ENCODE results near the gene HABP2. TPM values are rescaled to one million over a fixed set of nuclear protein-coding genes. Genes with fewer than 3 reads are reported as not detected.

Gene HABP2
- polyA plus RNA-seq, 1 of the 3 experiments (the other 2 are of a cell fraction), result not detected

DNA sequence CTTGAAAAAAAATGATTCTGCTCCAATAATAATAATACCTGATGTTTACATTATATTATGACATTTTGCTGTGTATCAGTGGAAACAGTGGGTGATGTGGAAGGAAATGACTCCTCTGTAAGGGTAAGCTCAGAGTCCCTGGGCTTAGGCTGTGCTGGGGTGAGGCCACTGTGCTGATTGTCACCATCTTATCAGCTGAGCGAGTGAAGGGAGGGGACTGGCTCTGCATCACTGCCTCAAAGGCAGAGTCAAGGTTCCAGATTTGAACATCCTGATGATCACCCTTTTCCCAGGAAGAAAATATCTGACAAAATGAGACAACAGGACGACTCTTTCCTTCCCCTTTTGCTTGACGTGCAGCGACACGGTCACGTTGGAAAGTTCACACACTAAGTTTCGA, 24.0 kb upstream of the HABP2 start:
- POLR2A ChIA-PET, result no interaction called here
- Histone ChIP-seq H3K36me3 (replicated peaks in 1 of 2; ENCODE audit: control insufficient read depth in 1 of 2, insufficient read depth in 2 of 2, low read length in 1 of 2) (no peaks in the 10 kb centered on the region), H3K9me3 (no peaks in the 10 kb centered on the region), H3K9ac (no peak overlapping the region), H3K4me2 (no peak overlapping the region), H3K9me2 (no peaks in the 10 kb centered on the region), H3K27me3 (ENCODE audit: insufficient read depth) (no peaks in the 10 kb centered on the region), H2AFZ (ENCODE audit: low read depth) (no peak overlapping the region), H3K27ac (ENCODE audit: low read depth in 2 of 2, low read length in 1 of 2) (no peak overlapping the region), H3K4me1 (ENCODE audit: control insufficient read depth in 1 of 2, insufficient read depth in 2 of 2, low read depth in 1 of 2, low read length in 1 of 2) (peaks cover 0 to 13% of the 10 kb centered on the region in 2 experiments; a peak in 2 of 4 replicates), H4K20me1 (ENCODE audit: insufficient read depth) (no peaks in the 10 kb centered on the region), H3K4me3 (ENCODE audit: low read depth in 2 of 2, low read length in 1 of 2) (no peak overlapping the region), H3F3A (replicated peaks; ENCODE audit: insufficient read depth) (no peaks in the 10 kb centered on the region), H3K79me2 (ENCODE audit: insufficient read depth) (no peaks in the 10 kb centered on the region)
- TF ChIP-seq NRF1 (IDR thresholded peaks at IDR 0.05; ENCODE audit: low read depth, low read length) (no peak), MEF2A (IDR thresholded peaks at IDR 0.05; ENCODE audit: borderline replicate concordance, low read depth) (no peak), TAF1 (IDR thresholded peaks at IDR 0.05; ENCODE audit: borderline replicate concordance, low read depth, low read length) (no peak), GATA2 (CRISPR knock-in tag; IDR thresholded peaks at IDR 0.05) (no peak), EP300 (IDR thresholded peaks at IDR 0.05; ENCODE audit: borderline replicate concordance in 1 of 2, low read depth in 1 of 2, low read length in 1 of 2) (no peak)
- TF ChIP-seq, protein P1, sequence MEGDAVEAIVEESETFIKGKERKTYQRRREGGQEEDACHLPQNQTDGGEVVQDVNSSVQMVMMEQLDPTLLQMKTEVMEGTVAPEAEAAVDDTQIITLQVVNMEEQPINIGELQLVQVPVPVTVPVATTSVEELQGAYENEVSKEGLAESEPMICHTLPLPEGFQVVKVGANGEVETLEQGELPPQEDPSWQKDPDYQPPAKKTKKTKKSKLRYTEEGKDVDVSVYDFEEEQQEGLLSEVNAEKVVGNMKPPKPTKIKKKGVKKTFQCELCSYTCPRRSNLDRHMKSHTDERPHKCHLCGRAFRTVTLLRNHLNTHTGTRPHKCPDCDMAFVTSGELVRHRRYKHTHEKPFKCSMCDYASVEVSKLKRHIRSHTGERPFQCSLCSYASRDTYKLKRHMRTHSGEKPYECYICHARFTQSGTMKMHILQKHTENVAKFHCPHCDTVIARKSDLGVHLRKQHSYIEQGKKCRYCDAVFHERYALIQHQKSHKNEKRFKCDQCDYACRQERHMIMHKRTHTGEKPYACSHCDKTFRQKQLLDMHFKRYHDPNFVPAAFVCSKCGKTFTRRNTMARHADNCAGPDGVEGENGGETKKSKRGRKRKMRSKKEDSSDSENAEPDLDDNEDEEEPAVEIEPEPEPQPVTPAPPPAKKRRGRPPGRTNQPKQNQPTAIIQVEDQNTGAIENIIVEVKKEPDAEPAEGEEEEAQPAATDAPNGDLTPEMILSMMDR (IDR thresholded peaks at IDR 0.05), result no peak
- TF ChIP-seq, protein P2, sequence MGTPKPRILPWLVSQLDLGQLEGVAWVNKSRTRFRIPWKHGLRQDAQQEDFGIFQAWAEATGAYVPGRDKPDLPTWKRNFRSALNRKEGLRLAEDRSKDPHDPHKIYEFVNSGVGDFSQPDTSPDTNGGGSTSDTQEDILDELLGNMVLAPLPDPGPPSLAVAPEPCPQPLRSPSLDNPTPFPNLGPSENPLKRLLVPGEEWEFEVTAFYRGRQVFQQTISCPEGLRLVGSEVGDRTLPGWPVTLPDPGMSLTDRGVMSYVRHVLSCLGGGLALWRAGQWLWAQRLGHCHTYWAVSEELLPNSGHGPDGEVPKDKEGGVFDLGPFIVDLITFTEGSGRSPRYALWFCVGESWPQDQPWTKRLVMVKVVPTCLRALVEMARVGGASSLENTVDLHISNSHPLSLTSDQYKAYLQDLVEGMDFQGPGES (IDR thresholded peaks at IDR 0.05; ENCODE audit: low read depth, low read length), result no peak
- TF ChIP-seq, protein P3, sequence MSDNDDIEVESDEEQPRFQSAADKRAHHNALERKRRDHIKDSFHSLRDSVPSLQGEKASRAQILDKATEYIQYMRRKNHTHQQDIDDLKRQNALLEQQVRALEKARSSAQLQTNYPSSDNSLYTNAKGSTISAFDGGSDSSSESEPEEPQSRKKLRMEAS (IDR thresholded peaks at IDR 0.05; ENCODE audit: low read depth), result no peak
- CTCF ChIA-PET, result interaction anchor here (2.6 kb wide), 1 partner anchor 8 kb away, joined by 15 read pairs; no protein-coding TSS in a partner anchor
- DNase-seq, result no peak
- WGBS (ENCODE audit: low lambda C conversion rate), result 84% methylated on average over 7 of the region's 7 CpGs

DNA sequence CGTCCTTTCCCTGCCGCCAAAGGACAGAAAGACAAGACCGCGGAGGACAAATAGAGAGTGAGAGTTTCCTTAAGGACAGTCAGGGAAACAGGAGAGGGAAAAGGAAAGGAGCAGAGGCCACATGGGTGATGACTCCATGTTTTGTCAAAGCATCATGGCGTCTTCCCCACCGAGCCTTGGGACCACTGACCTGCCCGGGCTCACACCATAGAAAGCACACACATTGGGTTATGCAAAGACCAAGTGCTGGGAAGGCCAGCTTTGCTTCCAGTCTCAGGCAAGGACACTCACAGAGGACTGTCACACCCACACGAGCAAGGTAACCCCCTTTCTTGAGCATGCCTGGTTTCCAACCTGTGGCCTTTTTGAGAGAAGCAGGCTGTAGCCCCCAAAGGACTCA, 23.3 kb upstream of the HABP2 start:
- peaks cover 0 to 13% of the 10 kb centered on the region in 2 experiments; a peak in 2 of 4 replicates for H3K4me1 ChIP-seq (ENCODE audit: control insufficient read depth in 1 of 2, insufficient read depth in 2 of 2, low read depth in 1 of 2, low read length in 1 of 2)
- no peak overlapping the region for H3K4me3 ChIP-seq (ENCODE audit: low read depth in 2 of 2, low read length in 1 of 2)
- H3K79me2 ChIP-seq (ENCODE audit: insufficient read depth), result no peaks in the 10 kb centered on the region
- DNase-seq, result no peak
- TF ChIP-seq NFIC (IDR thresholded peaks at IDR 0.05; ENCODE audit: borderline replicate concordance) (no peak), SIN3A (IDR thresholded peaks at IDR 0.05; ENCODE audit: borderline replicate concordance, low read depth, low read length) (no peak), ELF1 (IDR thresholded peaks at IDR 0.05) (no peak), TEAD4 (IDR thresholded peaks at IDR 0.05; ENCODE audit: borderline replicate concordance, insufficient read depth) (no peak), SMC3 (IDR thresholded peaks at IDR 0.05; ENCODE audit: low read depth, low read length) (no peak), FOXM1 (IDR thresholded peaks at IDR 0.05; ENCODE audit: low read depth) (no peak), TCF12 (IDR thresholded peaks at IDR 0.05) (no peak), MEF2A (IDR thresholded peaks at IDR 0.05; ENCODE audit: borderline replicate concordance, low read depth) (no peak), FOSL2 (IDR thresholded peaks at IDR 0.05; ENCODE audit: borderline replicate concordance, low read depth) (no peak), EP300 (IDR thresholded peaks at IDR 0.05; ENCODE audit: borderline replicate concordance in 1 of 2, low read depth in 1 of 2, low read length in 1 of 2) (no peak)
- TF ChIP-seq, protein P4, sequence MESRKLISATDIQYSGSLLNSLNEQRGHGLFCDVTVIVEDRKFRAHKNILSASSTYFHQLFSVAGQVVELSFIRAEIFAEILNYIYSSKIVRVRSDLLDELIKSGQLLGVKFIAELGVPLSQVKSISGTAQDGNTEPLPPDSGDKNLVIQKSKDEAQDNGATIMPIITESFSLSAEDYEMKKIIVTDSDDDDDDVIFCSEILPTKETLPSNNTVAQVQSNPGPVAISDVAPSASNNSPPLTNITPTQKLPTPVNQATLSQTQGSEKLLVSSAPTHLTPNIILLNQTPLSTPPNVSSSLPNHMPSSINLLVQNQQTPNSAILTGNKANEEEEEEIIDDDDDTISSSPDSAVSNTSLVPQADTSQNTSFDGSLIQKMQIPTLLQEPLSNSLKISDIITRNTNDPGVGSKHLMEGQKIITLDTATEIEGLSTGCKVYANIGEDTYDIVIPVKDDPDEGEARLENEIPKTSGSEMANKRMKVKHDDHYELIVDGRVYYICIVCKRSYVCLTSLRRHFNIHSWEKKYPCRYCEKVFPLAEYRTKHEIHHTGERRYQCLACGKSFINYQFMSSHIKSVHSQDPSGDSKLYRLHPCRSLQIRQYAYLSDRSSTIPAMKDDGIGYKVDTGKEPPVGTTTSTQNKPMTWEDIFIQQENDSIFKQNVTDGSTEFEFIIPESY (IDR thresholded peaks at IDR 0.05; ENCODE audit: borderline replicate concordance, low read depth), result no peak
- TF ChIP-seq, protein P2 (IDR thresholded peaks at IDR 0.05; ENCODE audit: low read depth, low read length), result no peak
- TF ChIP-seq, protein P5, sequence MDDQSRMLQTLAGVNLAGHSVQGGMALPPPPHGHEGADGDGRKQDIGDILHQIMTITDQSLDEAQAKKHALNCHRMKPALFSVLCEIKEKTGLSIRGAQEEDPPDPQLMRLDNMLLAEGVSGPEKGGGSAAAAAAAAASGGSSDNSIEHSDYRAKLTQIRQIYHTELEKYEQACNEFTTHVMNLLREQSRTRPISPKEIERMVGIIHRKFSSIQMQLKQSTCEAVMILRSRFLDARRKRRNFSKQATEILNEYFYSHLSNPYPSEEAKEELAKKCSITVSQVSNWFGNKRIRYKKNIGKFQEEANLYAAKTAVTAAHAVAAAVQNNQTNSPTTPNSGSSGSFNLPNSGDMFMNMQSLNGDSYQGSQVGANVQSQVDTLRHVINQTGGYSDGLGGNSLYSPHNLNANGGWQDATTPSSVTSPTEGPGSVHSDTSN (IDR thresholded peaks at IDR 0.05), result no peak
- H2AFZ ChIP-seq (ENCODE audit: low read depth), result no peak overlapping the region
- no peaks in the 10 kb centered on the region for H3K9me3 ChIP-seq
- H3K9ac ChIP-seq, result no peak overlapping the region
- no peak overlapping the region for H3K4me2 ChIP-seq
- WGBS (ENCODE audit: low lambda C conversion rate), result 75% methylated on average over 8 of the region's 8 CpGs
- no peaks in the 10 kb centered on the region for H3K9me2 ChIP-seq
- H3K27ac ChIP-seq (ENCODE audit: low read depth in 2 of 2, low read length in 1 of 2), result no peak overlapping the region
- ChIA-PET POLR2A (no interaction called here), CTCF (interaction anchor here (0.7 to 2.6 kb wide), 2 partner anchors 8 to 34 kb away, joined by 3 to 15 read pairs; no protein-coding TSS in a partner anchor)
- H3K36me3 ChIP-seq (replicated peaks in 1 of 2; ENCODE audit: control insufficient read depth in 1 of 2, insufficient read depth in 2 of 2, low read length in 1 of 2), result no peaks in the 10 kb centered on the region
- H3K27me3 ChIP-seq (ENCODE audit: insufficient read depth), result no peaks in the 10 kb centered on the region
- no peaks in the 10 kb centered on the region for H3F3A ChIP-seq (replicated peaks; ENCODE audit: insufficient read depth)
- H4K20me1 ChIP-seq (ENCODE audit: insufficient read depth), result no peaks in the 10 kb centered on the region

Measured in SK-N-SH (cell line).